GM18505 (cell line): ENCODE results near the gene CELF1.
"Not testable (repeated sequence)": the region's sequence is repeated elsewhere in the genome, so short reads cannot be mapped to it uniquely, and the experiment has no call there.

Experiments
- ATAC-seq: cut with Tn5 transposase; IDR thresholded peaks from one replicate; pipeline ENCODE4 v1.9.1; 2021; ENCODE audit not compliant: unreplicated experiment
- POLR2A ChIP-seq: IDR thresholded peaks from 4 replicates; pipeline ENCODE4 v1.6.1; 2011; ENCODE audit warnings: borderline replicate concordance; ENCODE audit not compliant: insufficient read depth, insufficient read length; ENCODE audit errors: extremely low read depth

The CELF1 gene

GRCh38 chr11:47545298-47545697, 7.6 kb downstream of the CELF1 start:
- ATAC-seq: no peak
- no peak for TF ChIP-seq POLR2A

GRCh38 chr11:47541070-47541469, 11.9 kb downstream of the CELF1 start:
- no peak for ATAC-seq
- TF ChIP-seq POLR2A: no peak

GRCh38 chr11:47539681-47540039, 13.3 kb downstream of the CELF1 start:
- no peak for ATAC-seq
- no peak for TF ChIP-seq POLR2A

- ATAC-seq: no peak
- no peak for TF ChIP-seq POLR2A
Observed at GRCh38 chr11:47538741-47539565, 14.0 kb downstream of the CELF1 start.

GRCh38 chr11:47536915-47537314, 16.0 kb downstream of the CELF1 start:
- no peak for TF ChIP-seq POLR2A
- ATAC-seq: no peak

- no peak for ATAC-seq
Observed at GRCh38 chr11:47534704-47535251, 18.2 kb downstream of the CELF1 start.

GRCh38 chr11:47533690-47534151, 19.2 kb downstream of the CELF1 start:
- no peak for TF ChIP-seq POLR2A
- no peak for ATAC-seq

More at GRCh38 chr11:47534704-47535251, 18.2 kb downstream of the CELF1 start:
- no peak for TF ChIP-seq POLR2A

- no peak for TF ChIP-seq POLR2A
- ATAC-seq: no peak
Observed at GRCh38 chr11:47532597-47533213, 20.2 kb downstream of the CELF1 start.

GRCh38 chr11:47531666-47532065, 21.3 kb downstream of the CELF1 start:
- no peak for TF ChIP-seq POLR2A
- ATAC-seq: no peak

GRCh38 chr11:47530721-47531120, 22.2 kb downstream of the CELF1 start:
- not testable (repeated sequence) for ATAC-seq

GRCh38 chr11:47529951-47530350, 23.0 kb downstream of the CELF1 start:
- TF ChIP-seq POLR2A: no peak
- no peak for ATAC-seq

GRCh38 chr11:47527186-47527585, 25.7 kb downstream of the CELF1 start:
- no peak for TF ChIP-seq POLR2A
- ATAC-seq: no peak

- not testable (repeated sequence) for ATAC-seq
Observed at GRCh38 chr11:47526032-47526431, 26.9 kb downstream of the CELF1 start.

GRCh38 chr11:47524291-47524874, 28.5 kb downstream of the CELF1 start:
- TF ChIP-seq POLR2A: no peak
- no peak for ATAC-seq
